HG03521 (cell line): Measurements from ENCODE around the gene MCF2L.
"Not testable (repeated sequence)": the region's sequence is repeated elsewhere in the genome, so short reads cannot be mapped to it uniquely, and the experiment has no call there.

ENCODE experiments used
- ATAC-seq: cut with Tn5 transposase; IDR thresholded peaks from one replicate; pipeline ENCODE4 v1.9.1; 2021; ENCODE audit warnings: mild to moderate bottlenecking, moderate library complexity; ENCODE audit not compliant: unreplicated experiment

MCF2L gene

GRCh38 chr13:113090806-113091205 lies 121.8 kb downstream of the MCF2L start:
- ATAC-seq, result no peak

- ATAC-seq, result no peak
Measured at GRCh38 chr13:113091211-113091771, 122.3 kb downstream of the MCF2L start.

- ATAC-seq, result no peak
Measured at GRCh38 chr13:113091891-113092775, 123.1 kb downstream of the MCF2L start.

GRCh38 chr13:113092776-113093579 lies 124.0 kb downstream of the MCF2L start:
- no peak for ATAC-seq

- ATAC-seq, result no peak
Measured at GRCh38 chr13:113093580-113094409, 124.8 kb downstream of the MCF2L start.

- ATAC-seq, result no peak
Measured at GRCh38 chr13:113094410-113094800, 125.4 kb downstream of the MCF2L start.

- ATAC-seq, result no peak
Measured at GRCh38 chr13:113095146-113096051, 126.4 kb downstream of the MCF2L start.

GRCh38 chr13:113096052-113096744 lies 127.2 kb downstream of the MCF2L start:
- no peak for ATAC-seq

- no peak for ATAC-seq
Measured at GRCh38 chr13:113096745-113097305, 127.8 kb downstream of the MCF2L start.

- no peak for ATAC-seq
Measured at GRCh38 chr13:113097651-113098050, 128.6 kb downstream of the MCF2L start.

- no peak for ATAC-seq
Measured at GRCh38 chr13:113098162-113098732, 129.2 kb downstream of the MCF2L start.

- ATAC-seq, result no peak
Measured at GRCh38 chr13:113099142-113099541, 130.1 kb downstream of the MCF2L start.

- ATAC-seq, result not testable (repeated sequence)
Measured at GRCh38 chr13:113102302-113102701, 133.3 kb downstream of the MCF2L start.

- no peak for ATAC-seq
Measured at GRCh38 chr13:113102727-113103126, 133.7 kb downstream of the MCF2L start.

GRCh38 chr13:113103646-113104045 lies 134.6 kb downstream of the MCF2L start:
- no peak for ATAC-seq

GRCh38 chr13:113105032-113105920 lies 136.3 kb downstream of the MCF2L start, which contains the start of gene F7:
TSS of gene F7 (plus strand) at chr13:113105791. CDS start at chr13:113105842, 51 bp downstream.
- no peak for ATAC-seq

GRCh38 chr13:113105921-113106452 lies 137.0 kb downstream of the MCF2L start:
- ATAC-seq, result no peak
